Right renal cortex interstitium (tissue), 3 donors: ENCODE data around the gene PIGL. TPM values are rescaled to one million over a fixed set of nuclear protein-coding genes. Genes with fewer than 3 reads are reported as not detected.

Source experiments
- DNase-seq, 3 donors: peaks; one replicate each; pipeline ENCODE4 v3.0.0-alpha.2; 2013; ENCODE audit warnings: low read depth in 3 of 3, low spot score in 2 of 3
- polyA plus RNA-seq, 3 donors: library from polyadenylated mRNA; unstranded; fragments of 120-200 nt; gene quantifications; one replicate each; pipeline ENCODE4 v1.2.1, GENCODE V29; 2013; ENCODE audit not compliant: insufficient read length in 3 of 3

PIGL gene
- polyA plus RNA-seq, 3 donors, result 21.7 to 24.7 (median 22.2) TPM

DNA sequence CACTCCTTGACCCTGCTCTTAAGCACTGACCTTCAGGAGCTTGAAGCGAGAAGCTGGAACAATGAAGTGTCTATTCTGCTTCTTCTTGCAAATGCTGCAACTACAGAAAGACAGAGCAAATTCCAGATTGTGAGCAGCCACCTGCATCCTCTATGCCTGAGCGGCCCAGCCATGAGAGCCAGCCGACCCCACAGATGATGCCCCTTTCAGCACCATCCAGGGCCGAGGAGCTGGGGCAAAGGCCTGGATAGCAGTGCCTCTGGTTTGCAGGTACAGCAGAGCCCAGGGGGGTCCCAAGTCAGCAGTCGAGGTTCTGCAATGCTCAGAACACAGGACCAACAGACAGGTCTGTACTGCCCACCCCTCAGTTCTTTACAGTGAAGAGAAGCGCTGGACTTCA is 131.6 kb downstream of the PIGL start:
- DNase-seq, result no peak

DNA sequence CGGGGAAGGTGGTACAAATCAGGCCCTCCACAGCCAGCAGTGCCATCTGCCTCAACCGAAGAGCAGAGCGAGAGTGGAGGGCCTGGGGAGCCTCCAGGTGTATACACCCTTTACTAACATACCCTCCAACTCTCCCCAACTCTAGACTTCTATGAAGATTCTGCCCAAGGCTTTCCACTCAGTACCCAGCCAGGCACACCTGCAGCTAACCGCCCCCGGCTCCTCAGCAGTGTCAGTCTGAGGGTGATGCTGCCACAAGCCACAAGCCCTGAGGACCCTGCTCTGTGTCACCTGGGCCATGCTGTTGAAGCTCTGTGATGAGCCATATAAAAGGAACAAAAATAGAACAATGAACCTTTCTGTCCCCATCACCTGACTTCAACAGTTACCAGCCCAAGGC is 132.4 kb downstream of the PIGL start:
- DNase-seq, result no peak

DNA sequence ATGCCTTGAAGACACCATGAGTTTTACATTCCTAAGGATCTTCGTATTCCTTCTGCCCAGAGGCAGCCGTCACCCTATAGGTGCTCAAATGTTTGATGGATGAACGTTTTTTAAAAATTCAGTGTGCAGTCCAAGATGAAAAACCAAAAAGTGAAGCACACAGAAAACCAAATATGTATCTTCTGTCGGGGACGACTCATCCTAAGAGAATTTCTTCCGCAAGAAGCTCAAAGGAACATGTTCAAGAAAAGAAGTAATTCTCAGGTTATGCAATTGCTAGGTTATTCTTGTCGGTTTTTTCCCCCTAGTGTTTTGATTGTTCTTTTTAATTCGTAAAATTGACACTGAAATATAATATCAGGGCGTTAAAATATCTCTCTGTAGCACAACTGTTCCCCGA is 134.8 kb downstream of the PIGL start:
- no peak for DNase-seq

DNA sequence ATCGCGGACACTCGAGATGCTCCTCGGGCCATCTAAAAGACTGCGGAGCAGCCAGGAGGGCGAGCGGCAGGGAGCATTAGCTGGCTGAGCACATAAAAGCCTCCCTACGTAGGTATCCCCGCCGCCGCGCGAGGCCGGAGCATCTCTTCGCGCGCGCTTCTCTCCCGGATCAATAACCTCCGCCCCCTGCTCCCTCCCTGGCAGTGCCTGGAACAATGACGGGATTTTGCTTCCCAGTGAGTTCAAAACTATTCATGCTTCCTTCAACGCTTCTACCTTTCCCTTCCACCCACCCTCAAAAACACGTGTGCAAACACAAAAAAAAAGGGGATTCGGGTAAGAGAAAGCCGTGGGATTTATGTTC is 135.3 kb downstream of the PIGL start:
- DNase-seq, result peak in 1 of 3 donors; percentile 36

DNA sequence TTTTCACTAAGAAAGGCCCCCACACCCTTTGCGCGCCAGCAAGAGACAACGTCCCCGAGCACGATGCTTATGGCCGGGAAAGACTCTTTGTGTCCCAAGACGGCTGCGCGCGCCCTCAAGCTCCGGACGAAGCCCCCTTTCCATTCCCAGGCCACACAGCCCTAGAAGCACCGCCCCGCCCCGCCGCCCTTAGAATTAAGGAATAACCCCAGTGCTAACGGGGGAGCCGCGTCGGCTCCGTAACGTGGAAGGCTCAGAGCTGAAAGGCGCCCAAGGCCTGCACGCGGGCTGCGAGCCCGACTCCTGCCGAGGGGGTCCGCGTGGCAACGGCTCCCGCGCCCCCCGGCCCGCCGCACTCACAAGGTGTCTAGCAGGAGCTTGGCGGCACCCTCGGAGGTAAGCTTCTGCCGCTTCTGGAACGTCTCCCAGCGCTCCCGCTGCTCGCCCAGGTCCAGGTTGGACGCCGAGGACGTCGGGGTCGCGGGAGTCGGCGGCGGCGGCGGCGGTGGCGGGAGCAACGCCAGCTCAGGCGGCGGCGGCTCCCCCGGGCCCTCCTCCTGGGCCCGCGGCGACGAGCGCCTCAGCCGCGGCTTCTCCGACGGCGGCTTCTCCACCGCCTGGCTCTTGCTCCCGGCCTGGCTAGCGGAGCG is 135.8 kb downstream of the PIGL start:
- DNase-seq, result peak in 1 of 3 donors; percentile 39

DNA sequence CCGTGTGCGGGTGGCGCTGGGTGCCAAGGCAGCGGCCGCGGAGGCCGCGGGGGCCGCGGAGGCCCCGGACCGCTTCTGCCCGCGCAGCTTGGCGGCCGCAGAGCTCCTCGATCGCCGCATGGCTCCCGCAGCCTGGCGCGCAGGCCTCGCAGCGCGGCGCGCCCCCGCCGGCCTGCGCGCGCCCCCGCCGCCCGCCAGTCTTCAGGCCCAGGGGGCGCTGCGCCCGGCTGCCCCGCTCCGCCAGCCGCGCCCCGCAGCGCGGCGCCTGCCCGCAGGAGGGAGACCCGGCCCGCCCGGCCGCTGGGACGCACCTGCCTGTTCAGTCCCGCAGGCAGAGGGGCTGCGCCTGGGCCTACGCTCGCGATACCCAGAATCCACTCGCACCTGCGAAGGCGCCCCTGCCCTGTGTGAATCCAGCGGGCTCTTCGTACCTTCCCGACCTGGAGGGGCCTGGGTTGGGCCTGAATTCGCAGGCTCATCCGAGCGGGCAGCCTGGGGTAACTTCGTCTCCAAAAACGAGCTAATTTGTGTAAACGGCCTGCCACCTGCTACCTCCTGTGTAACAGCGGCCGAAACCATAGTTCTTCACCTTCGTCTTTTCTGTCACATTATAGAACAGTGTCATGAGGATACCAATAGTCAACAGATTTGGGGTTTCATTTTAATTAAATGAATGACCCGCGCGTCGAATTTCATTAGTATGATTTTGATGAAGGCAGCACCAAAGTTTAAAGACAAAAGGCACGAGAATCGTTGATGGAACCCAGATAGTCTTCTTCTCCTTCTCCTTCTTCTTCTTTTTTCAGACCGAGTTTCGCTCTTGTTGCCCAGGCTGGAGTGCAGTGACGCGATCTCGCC is 136.5 kb downstream of the PIGL start, which contains the start of gene CENPV:
Gene CENPV, minus strand, starts transcription at position 153 of the 858 bp plus-strand sequence. Its CDS starts 33 bp downstream, at position 120.
- DNase-seq, result no peak

DNA sequence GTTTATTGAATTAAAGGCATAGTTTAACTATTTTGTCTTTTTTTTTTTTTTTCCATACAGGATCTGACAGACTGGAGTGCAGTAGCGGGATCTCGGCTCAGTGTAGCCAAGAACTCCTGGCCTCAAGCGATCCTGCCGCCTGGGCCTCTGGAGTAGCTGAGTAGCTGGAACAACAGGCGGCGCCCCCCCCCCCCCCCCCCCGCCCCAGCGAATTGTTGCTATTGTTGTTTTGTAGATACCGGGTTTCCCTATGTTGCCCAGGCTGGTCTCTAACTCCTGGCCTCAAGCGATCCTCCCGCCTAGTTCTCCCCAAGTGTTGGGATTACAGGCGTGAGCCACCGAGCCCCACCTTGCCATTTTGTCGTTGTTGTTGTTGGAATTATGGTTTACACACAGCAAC is 137.6 kb downstream of the PIGL start:
- no peak for DNase-seq

DNA sequence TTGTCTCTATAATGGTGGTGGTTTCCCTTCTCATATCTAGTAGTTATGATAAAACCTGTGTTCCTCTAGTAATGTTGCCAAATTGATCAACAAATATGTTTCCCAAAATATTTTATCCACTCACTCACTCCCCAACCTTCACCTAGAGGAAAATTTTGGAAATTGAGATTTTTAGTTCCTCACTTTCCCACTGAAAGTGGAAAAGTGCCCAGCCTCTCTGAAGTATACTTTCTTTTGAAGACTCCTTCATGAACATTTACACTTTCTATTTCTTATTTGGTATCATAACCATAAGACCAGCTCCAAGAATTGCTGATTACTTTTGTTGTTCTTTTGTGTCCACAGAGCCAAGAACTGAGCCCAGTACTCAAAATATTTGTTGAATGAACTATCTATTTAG is 141.4 kb downstream of the PIGL start:
- DNase-seq, result no peak

DNA sequence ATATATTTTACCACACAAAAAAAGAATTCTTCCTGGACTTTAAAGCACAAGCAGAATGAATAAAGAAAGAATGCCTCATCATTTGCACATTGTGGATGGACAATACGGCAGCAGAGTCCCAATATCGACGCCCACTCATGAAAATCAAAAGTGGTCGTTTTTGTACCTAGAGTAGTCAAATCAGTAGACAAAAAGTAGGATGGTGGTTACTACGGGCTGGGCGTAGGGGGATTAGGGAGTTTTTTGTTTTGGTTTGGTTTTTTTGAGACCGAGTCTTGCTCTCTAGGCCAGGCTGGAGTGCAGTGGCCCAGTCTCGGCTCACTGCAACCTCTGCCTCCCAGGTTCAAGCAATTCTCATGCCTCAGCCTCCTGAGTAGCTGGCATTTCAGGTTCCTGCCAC is 144.9 kb downstream of the PIGL start:
- DNase-seq, result no peak

DNA sequence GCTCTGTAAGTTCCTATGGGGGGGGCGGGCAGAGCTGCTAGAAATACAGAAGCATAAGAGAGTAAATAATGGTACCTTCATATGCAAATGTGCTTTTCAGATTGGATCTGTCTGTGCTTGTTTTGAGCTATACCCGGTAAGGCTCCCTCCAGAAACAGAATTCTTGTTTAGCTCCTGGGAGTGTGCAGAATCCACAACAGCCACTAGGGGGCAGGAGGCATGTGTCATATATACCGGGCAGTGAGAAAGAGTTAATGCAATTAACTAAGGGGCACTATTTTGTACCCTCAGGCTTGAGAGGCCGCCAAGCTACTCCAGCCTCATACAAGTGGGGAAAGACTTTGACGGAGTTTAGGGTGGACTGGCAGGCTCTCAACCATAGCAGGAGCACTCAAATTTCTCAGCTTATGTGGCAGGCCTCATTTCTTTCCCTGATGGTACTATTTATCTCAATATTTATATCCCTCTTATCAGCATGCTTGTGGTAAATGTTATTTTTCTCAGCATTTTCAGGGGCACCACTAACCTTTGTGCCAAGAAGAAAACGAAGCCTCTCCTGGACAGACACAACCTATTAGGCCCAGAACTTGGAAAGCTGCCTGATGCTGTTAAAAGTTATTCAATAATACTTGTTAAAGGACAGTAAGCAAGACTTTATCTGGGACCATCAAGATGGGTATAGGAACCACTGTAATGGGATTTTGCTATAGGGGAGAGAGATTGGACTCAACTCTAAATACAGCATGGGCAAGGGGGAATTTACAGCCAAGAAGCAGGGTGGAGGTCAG is 146.9 kb downstream of the PIGL start:
- peak in 1 of 3 donors; percentile 45 for DNase-seq

DNA sequence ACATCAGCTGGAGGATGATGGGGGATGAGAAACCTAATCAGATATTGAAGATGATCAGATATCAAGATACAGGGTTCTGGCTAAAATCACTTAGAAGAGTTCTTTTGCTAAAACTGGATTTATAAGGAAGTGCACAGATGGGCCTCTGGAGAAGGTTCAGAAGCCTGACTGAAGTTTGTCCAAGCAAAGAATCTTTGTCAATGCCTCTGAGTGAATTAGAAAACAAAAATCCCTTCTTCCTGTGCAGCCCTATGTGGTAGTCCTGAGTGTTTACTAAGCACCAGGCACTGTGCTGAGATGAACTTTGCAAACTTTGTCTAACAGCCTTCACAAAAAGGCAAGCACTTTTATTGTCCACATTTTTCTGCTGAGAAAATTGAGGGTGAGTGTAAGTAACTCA is 147.6 kb downstream of the PIGL start:
- no peak for DNase-seq

DNA sequence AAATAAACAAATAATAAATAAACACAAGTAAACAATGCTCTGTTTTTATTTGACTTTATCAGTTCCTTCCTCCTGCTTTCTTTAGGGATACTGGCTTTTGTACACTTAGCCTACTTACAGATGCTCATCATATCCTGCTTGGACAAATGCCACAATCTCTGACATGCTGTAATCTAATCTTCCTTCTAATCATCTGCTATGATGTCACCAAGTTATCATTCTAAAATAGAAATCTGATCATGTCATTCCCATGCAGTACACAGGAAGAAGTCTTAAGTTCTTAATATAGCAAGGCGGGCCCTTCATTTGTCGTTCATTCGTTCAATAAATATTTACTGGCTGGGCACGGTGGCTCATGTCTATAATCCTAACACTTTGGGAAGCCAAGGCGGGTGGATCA is 154.7 kb downstream of the PIGL start:
- DNase-seq, result no peak

DNA sequence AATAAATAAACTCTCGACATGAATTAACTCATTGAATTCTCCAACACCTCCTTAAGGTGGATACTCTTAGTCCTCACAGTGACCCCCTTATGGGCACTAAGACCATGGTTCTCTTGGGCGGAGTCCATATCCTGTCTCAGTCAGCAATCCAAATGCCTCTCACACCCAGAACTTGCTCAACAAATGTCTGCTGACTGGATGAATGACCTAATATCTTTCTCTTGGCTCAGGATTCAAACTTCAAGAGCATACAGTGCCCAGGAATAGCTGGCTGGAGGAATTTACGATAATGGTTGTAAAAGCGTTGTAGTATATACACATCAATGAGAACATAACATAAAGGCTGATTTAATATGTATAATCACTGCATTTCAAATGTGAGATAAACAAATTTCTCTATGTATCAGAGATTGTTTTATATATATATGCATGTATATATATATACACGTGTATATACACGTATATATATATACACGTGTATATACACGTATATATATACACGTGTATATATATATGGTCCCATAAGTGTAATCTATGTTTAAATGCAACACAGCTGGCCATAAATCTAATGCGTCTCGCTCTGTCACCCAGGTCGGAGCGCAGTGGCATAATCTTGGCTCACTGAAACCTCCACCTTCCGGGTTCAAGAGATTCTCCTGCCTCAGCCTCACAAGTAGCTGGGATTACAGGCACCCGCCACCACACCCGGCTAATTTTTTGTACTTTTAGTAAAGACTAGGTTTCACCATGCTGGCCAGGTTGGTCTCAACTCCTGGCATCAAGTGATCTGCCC is 157.3 kb downstream of the PIGL start:
- no peak for DNase-seq

Other genes with a start within 250 kb of the PIGL start
- gene ZSWIM7, start 217.5 kb upstream of the PIGL start, polyA plus RNA-seq, result 10 to 100 TPM; 50.0 to 63.0 (median 52.1) TPM
- 10 to 100 TPM; 54.9 to 61.8 (median 59.9) TPM for gene TTC19, start 217.4 kb upstream of the PIGL start, polyA plus RNA-seq
- gene NCOR1, start 1.7 kb upstream of the PIGL start, polyA plus RNA-seq, result 100 to 1,000 TPM; 108 to 112 (median 110) TPM
- gene CENPV, start 136.3 kb downstream of the PIGL start, polyA plus RNA-seq, result 10 to 100 TPM; 70.1 to 75.0 (median 70.8) TPM
- 1,000 to 10,000 TPM; 2,522 to 2,599 (median 2,549) TPM for gene UBB, start 163.9 kb downstream of the PIGL start, polyA plus RNA-seq
- 1 to 10 TPM; 2.3 to 3.1 (median 2.9) TPM for gene TRPV2, start 198.4 kb downstream of the PIGL start, polyA plus RNA-seq